H1 (cell line): Measurements from ENCODE around the gene GIMAP2. TPM values are rescaled to one million over a fixed set of nuclear protein-coding genes. Genes with fewer than 3 reads are reported as not detected.

Experiments
- CTCF ChIA-PET: fragments of 300-600 bp; sonication (Branson Sonifier 250); formaldehyde crosslinking; loops from one replicate; lab custom pipeline; 2021; ENCODE audit not compliant: partially characterized antibody; lab: Charles Lee
- POLR2A ChIA-PET: fragments of 300-600 bp; sonication (Branson Sonifier 250); formaldehyde crosslinking; loops from one replicate; lab custom pipeline; 2021; ENCODE audit warnings: inconsistent platforms; ENCODE audit not compliant: partially characterized antibody; lab: Charles Lee
- DNase-seq, 2 experiments: peaks; one replicate each; pipeline versions ENCODE4 v3.0.0 to v3.0.0-alpha.2; 2010 to 2022; ENCODE audit warnings: low spot score in 2 of 2, low read depth in 1 of 2, mixed read lengths in 1 of 2
- FAIRE-seq: peaks from 2 replicates; lab custom pipeline; 2011; peaks lifted over from hg19 to GRCh38; lab: Jason Lieb, UNC
- H2AFZ ChIP-seq: 2 replicates; pipeline ENCODE4 v1.8.1; 2012; ENCODE audit warnings: low read length, inconsistent platforms
- H2AK5ac ChIP-seq: 2 replicates; pipeline ENCODE4 v1.6.1; 2013; ENCODE audit warnings: low read depth, low read length
- H2BK120ac ChIP-seq: replicated peaks from 2 replicates; pipeline ENCODE3; 2013; ENCODE audit warnings: low read depth, low read length, inconsistent platforms
- H2BK12ac ChIP-seq: 2 replicates; pipeline ENCODE4 v1.6.1; 2013; ENCODE audit warnings: low read depth, low read length
- H2BK15ac ChIP-seq: 2 replicates; pipeline ENCODE4 v1.6.1; 2013; ENCODE audit warnings: low read length
- H2BK20ac ChIP-seq: 2 replicates; pipeline ENCODE4 v1.6.1; 2013; ENCODE audit warnings: low read length
- H2BK5ac ChIP-seq: 2 replicates; pipeline ENCODE4 v1.6.1; 2013; ENCODE audit warnings: low read depth, low read length
- H3K14ac ChIP-seq: 2 replicates; pipeline ENCODE4 v1.6.1; 2013; ENCODE audit warnings: inconsistent platforms; ENCODE audit not compliant: insufficient read length
- H3K18ac ChIP-seq: 2 replicates; pipeline ENCODE4 v1.6.1; 2013; ENCODE audit warnings: low read length; ENCODE audit errors: extremely low read depth
- H3K23ac ChIP-seq: 2 replicates; pipeline ENCODE4 v1.6.1; 2013; ENCODE audit warnings: inconsistent platforms; ENCODE audit not compliant: insufficient read length
- H3K23me2 ChIP-seq: 2 replicates; pipeline ENCODE4 v1.6.1; 2013; ENCODE audit warnings: low read depth, low read length
- H3K27ac ChIP-seq: 2 replicates; pipeline ENCODE4 v1.6.1; 2011; ENCODE audit warnings: low read depth, low read length, inconsistent platforms
- H3K27me3 ChIP-seq, 4 experiments: replicated peaks in 1 of 4; 1 replicate in 1 of 4; 2 replicates in 3 of 4; pipeline versions ENCODE4 v1.6.1 to v1.8.1; 2011 to 2013; ENCODE audit warnings: low read length in 3 of 4, mild to moderate bottlenecking in 3 of 4, inconsistent platforms in 2 of 4, mixed read lengths in 2 of 4, moderate library complexity in 1 of 4; ENCODE audit not compliant: control insufficient read depth in 3 of 4, insufficient read depth in 3 of 4; ENCODE audit errors: extremely low read depth in 1 of 4
- H3K36me3 ChIP-seq, 4 experiments: 2 replicates each; pipeline versions ENCODE4 v1.6.1 to v1.8.1; 2011 to 2013; ENCODE audit warnings: mild to moderate bottlenecking in 4 of 4, low read length in 3 of 4, moderate library complexity in 2 of 4, control low read depth in 1 of 4, inconsistent platforms in 1 of 4; ENCODE audit not compliant: insufficient read depth in 4 of 4, control insufficient read depth in 2 of 4
- H3K4ac ChIP-seq: replicated peaks from 2 replicates; pipeline ENCODE3; 2013; ENCODE audit warnings: low read length, low read depth, mixed read lengths, inconsistent platforms; ENCODE audit not compliant: insufficient read length
- H3K4me1 ChIP-seq, 4 experiments: replicated peaks in 1 of 4; 1 replicate in 1 of 4; 2 replicates in 3 of 4; pipeline versions ENCODE4 v1.6.1 to v1.8.1; 2011 to 2013; ENCODE audit warnings: low read length in 3 of 4, inconsistent platforms in 2 of 4, mixed read lengths in 1 of 4; ENCODE audit not compliant: insufficient read depth in 4 of 4, control insufficient read depth in 3 of 4
- H3K4me2 ChIP-seq, 2 experiments: 2 replicates each; pipeline versions ENCODE4 v1.6.1 to v1.8.1; 2011 to 2013; ENCODE audit warnings: low read depth in 2 of 2, low read length in 2 of 2, control low read depth in 1 of 2, inconsistent platforms in 1 of 2, mild to moderate bottlenecking in 1 of 2; ENCODE audit not compliant: insufficient read depth in 1 of 2
- H3K4me3 ChIP-seq, 4 experiments: fragments of 200-600, 300-600 bp in 1 of 4; sonication (generic), shearing (Covaris generic), sonication (Bioruptor Twin) in 1 of 4; 2 replicates each; pipeline versions ENCODE4 v1.5.1 to v1.8.1; 2011 to 2016; ENCODE audit warnings: low read length in 4 of 4, low read depth in 3 of 4, control low read depth in 2 of 4, inconsistent platforms in 2 of 4, mild to moderate bottlenecking in 2 of 4, mixed read lengths in 1 of 4, moderate library complexity in 1 of 4; ENCODE audit not compliant: insufficient read depth in 2 of 4; ENCODE audit errors: extremely low read depth in 1 of 4
- H3K56ac ChIP-seq: replicated peaks from 2 replicates; pipeline ENCODE3; 2013; ENCODE audit warnings: low read depth, mild to moderate bottlenecking, mixed read lengths, low read length, inconsistent platforms; ENCODE audit not compliant: insufficient read length
- H3K79me1 ChIP-seq: 2 replicates; pipeline ENCODE4 v1.6.1; 2013; ENCODE audit warnings: low read depth, low read length, control low read depth
- H3K79me2 ChIP-seq, 2 experiments: 2 replicates each; pipeline versions ENCODE4 v1.6.1 to v1.8.1; 2012 to 2013; ENCODE audit warnings: low read length in 2 of 2, mild to moderate bottlenecking in 2 of 2, inconsistent platforms in 1 of 2; ENCODE audit not compliant: insufficient read depth in 2 of 2, control insufficient read depth in 1 of 2
- H3K9ac ChIP-seq, 4 experiments: replicated peaks in 1 of 4; 1 replicate in 1 of 4; 2 replicates in 3 of 4; pipeline versions ENCODE4 v1.6.1 to v1.8.1; 2011 to 2013; ENCODE audit warnings: low read depth in 3 of 4, low read length in 3 of 4, control low read depth in 2 of 4, mild to moderate bottlenecking in 2 of 4, moderate library complexity in 2 of 4, inconsistent platforms in 1 of 4; ENCODE audit errors: extremely low read depth in 1 of 4
- H3K9me3 ChIP-seq, 2 experiments: 2 replicates each; pipeline versions ENCODE4 v1.6.1 to v1.8.1; 2012 to 2013; ENCODE audit warnings: mild to moderate bottlenecking in 2 of 2, moderate library complexity in 2 of 2, control low read depth in 1 of 2, inconsistent platforms in 1 of 2, low read depth in 1 of 2, low read length in 1 of 2, mixed read lengths in 1 of 2; ENCODE audit not compliant: insufficient read depth in 2 of 2
- H4K20me1 ChIP-seq, 2 experiments: replicated peaks in 1 of 2; 2 replicates each; pipeline versions ENCODE3 to v1.8.1; 2011 to 2013; ENCODE audit warnings: inconsistent platforms in 2 of 2, low read length in 2 of 2, mild to moderate bottlenecking in 1 of 2; ENCODE audit not compliant: insufficient read depth in 2 of 2, control insufficient read depth in 1 of 2
- H4K5ac ChIP-seq: 2 replicates; pipeline ENCODE4 v1.6.1; 2013; ENCODE audit warnings: low read length, low read depth, mixed read lengths, inconsistent platforms; ENCODE audit not compliant: insufficient read length
- H4K8ac ChIP-seq: 2 replicates; pipeline ENCODE4 v1.8.0; 2013; ENCODE audit warnings: mild to moderate bottlenecking, moderate library complexity, low read length, inconsistent platforms; ENCODE audit not compliant: insufficient read depth; ENCODE audit errors: extremely low read depth
- H4K91ac ChIP-seq: replicated peaks from 2 replicates; pipeline ENCODE3; 2013; ENCODE audit warnings: low read length, mixed read lengths, inconsistent platforms; ENCODE audit not compliant: insufficient read length
- CBX5 ChIP-seq: fragments of 300-800, 300-1000 bp; sonication (generic); IDR thresholded peaks from 2 replicates; pipeline ENCODE4 v1.7.1; 2016; ENCODE audit warnings: antibody characterized with exemption, low read length, low read depth
- CBX8 ChIP-seq: fragments of 300-800, 300-1000 bp; sonication (generic); IDR thresholded peaks from 2 replicates; pipeline ENCODE4 v1.7.1; 2016; ENCODE audit warnings: low read depth, low read length, borderline replicate concordance
- FOSL1 ChIP-seq: IDR thresholded peaks from 2 replicates; pipeline ENCODE4 v1.6.1; 2011; ENCODE audit warnings: mild to moderate bottlenecking, low read depth, low read length, moderate library complexity; ENCODE audit not compliant: insufficient read depth
- GABPA ChIP-seq: IDR thresholded peaks from 2 replicates; pipeline ENCODE4 v1.6.1; 2011; ENCODE audit warnings: mild to moderate bottlenecking, low read length, moderate library complexity, borderline replicate concordance; ENCODE audit not compliant: insufficient read depth
- JUN ChIP-seq: IDR thresholded peaks from 2 replicates; pipeline ENCODE4 v1.6.1; 2011; ENCODE audit warnings: low read depth, mild to moderate bottlenecking, improper control_type of control experiment, low read length
- RFX5 ChIP-seq: IDR thresholded peaks from 2 replicates; pipeline ENCODE4 v1.6.1; 2011; ENCODE audit warnings: low read depth, low read length, improper control_type of control experiment, borderline replicate concordance
- SIN3A ChIP-seq, 2 experiments: IDR thresholded peaks in 1 of 2; conservative IDR thresholded peaks in 1 of 2; 2 replicates each; pipeline ENCODE4 v1.6.1; 2011 to 2012; ENCODE audit warnings: low read length in 2 of 2, improper control_type of control experiment in 1 of 2, low read depth in 1 of 2, mild to moderate bottlenecking in 1 of 2
- SIX5 ChIP-seq: IDR thresholded peaks from 2 replicates; pipeline ENCODE4 v1.6.1; 2011; ENCODE audit warnings: mild to moderate bottlenecking, low read depth, low read length
- polyA plus RNA-seq, 7 experiments: library from polyadenylated mRNA; depleted of rRNA in 3 of 7; stranded (reverse) in 5 of 7; unstranded in 2 of 7; fragments of >200 nt in 5 of 7; fragments of 200-250 nt in 2 of 7; gene quantifications; 1 replicate in 5 of 7; 2 replicates in 1 of 7; 4 replicates in 1 of 7; pipeline versions ENCODE4 v1.2.1 to v1.2.3, GENCODE V29; 2011 to 2013; ENCODE audit warnings: missing spikeins in 2 of 7, mixed read lengths in 2 of 7
- total RNA-seq: library from RNA; stranded (reverse); fragmentation: NEBNext Ultra II Directional; extraction: Animal tissue kit (Norgen Biotek cat#: 25700); gene quantifications from 2 replicates; pipeline ENCODE4 v1.2.1, GENCODE V29; 2021

The GIMAP2 gene
- total and polyA plus RNA-seq, 2 of the 8 experiments (the other 6 are each of a cell fraction or from before 2014, with no cell fraction given) = not detected

DNA sequence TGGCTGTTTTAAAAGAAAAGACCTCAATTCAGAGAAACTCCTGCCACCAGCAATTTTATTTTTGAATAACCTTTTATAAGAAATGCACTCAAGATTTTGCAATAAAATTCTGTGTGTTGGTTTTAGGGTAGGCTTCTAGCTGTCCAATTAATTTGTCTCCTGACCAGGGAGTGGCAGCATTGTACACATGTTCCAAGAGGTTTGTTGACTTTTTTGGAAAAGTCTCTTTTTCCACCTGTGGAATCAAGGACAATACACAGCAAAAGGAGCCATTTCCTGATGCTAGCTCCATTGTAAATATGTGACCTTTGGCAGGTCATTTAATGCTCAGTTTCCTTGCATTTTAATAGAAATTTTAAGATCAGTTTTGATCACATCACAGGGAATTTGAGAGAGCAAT is 53.5 kb downstream of the GIMAP2 start:
- no peak overlapping the region for H3K27ac ChIP-seq
- no peak overlapping the region for H3K4me3 ChIP-seq
- H3K79me2 ChIP-seq = no peaks in the 10 kb centered on the region
- no peak overlapping the region for H3K9ac ChIP-seq
- peaks cover 0 to 10% of the 10 kb centered on the region in 2 experiments; a peak in 2 of 4 replicates for H3K9me3 ChIP-seq
- no peak overlapping the region for H3K14ac ChIP-seq
- no peak overlapping the region for H3K4me2 ChIP-seq
- no peak for FAIRE-seq
- no peak overlapping the region for H2BK12ac ChIP-seq
- H2BK120ac ChIP-seq = no peak overlapping the region
- no peak overlapping the region for H3K23ac ChIP-seq
- H3K4ac ChIP-seq = no peak overlapping the region
- no peak overlapping the region for H2BK5ac ChIP-seq
- H4K20me1 ChIP-seq = peaks cover 10 to 27% of the 10 kb centered on the region in 2 experiments
- no peak overlapping the region for H2AFZ ChIP-seq
- no peak overlapping the region for H4K8ac ChIP-seq
- H2BK15ac ChIP-seq = no peak overlapping the region
- TF ChIP-seq RFX5 (no peak), SIX5 (no peak), GABPA (no peak), CBX8 (no peak), SIN3A (conservative IDR thresholded peaks at IDR 0.05 in 1 of 2, IDR thresholded peaks at IDR 0.05 in 1 of 2; ENCODE audit: low read depth in 1 of 2, low read length in 2 of 2) (no peak), JUN (no peak), CBX5 (no peak), FOSL1 (no peak)
- TF ChIP-seq, all 59 proteins: peak for 0
- CTCF ChIA-PET = interaction anchor here (1.1 to 1.2 kb wide), 2 partner anchors 11 to 159 kb away, joined by 3 to 4 read pairs; no protein-coding TSS in a partner anchor
- Histone ChIP-seq H4K91ac (no peak overlapping the region), H3K27me3 (peaks cover 85 to 97% (median 96%) of the 10 kb centered on the region in 4 experiments), H2AK5ac (no peak overlapping the region), H3K36me3 (peaks cover 0 to 5% (median 0%) of the 10 kb centered on the region in 4 experiments; a peak in 1 of 8 replicates), H3K23me2 (no peaks in the 10 kb centered on the region), H3K4me1 (peaks cover 0 to 2% (median 0%) of the 10 kb centered on the region in 4 experiments; a peak in 1 of 7 replicates), H3K79me1 (no peaks in the 10 kb centered on the region), H3K56ac (no peak overlapping the region), H3K18ac (no peak overlapping the region), H4K5ac (no peak overlapping the region), H2BK20ac (no peak overlapping the region)
- DNase-seq = no peak
- POLR2A ChIA-PET = no interaction called here
